Measurements from ENCODE around the gene FEZ2.

The FEZ2 gene

GRCh38 chr2:36560726-36561125 is 37.2 kb downstream of the FEZ2 start:
- DNase-seq: no peak

GRCh38 chr2:36559221-36559942 is 38.6 kb downstream of the FEZ2 start:
- DNase-seq: no peak

GRCh38 chr2:36556842-36557241 is 41.1 kb downstream of the FEZ2 start:
- DNase-seq: peak; percentile 93

- no peak for DNase-seq
These were observed 42.2 kb downstream of the FEZ2 start for GRCh38 chr2:36555789-36556188.

- no peak for DNase-seq
These were observed 43.4 kb downstream of the FEZ2 start for GRCh38 chr2:36554531-36554930.

GRCh38 chr2:36553683-36554082 is 44.3 kb downstream of the FEZ2 start:
- no peak for DNase-seq

GRCh38 chr2:36550006-36550405 is 48.0 kb downstream of the FEZ2 start:
- DNase-seq: no peak

GRCh38 chr2:36549165-36549574 is 48.8 kb downstream of the FEZ2 start:
- no peak for DNase-seq

- DNase-seq: no peak
These were observed 50.1 kb downstream of the FEZ2 start for GRCh38 chr2:36547906-36548305.

GRCh38 chr2:36545871-36546416 is 52.0 kb downstream of the FEZ2 start:
- DNase-seq: peak; percentile 47

GRCh38 chr2:36544638-36545338 is 53.2 kb downstream of the FEZ2 start:
- no peak for DNase-seq

GRCh38 chr2:36541891-36542595 is 55.9 kb downstream of the FEZ2 start:
- DNase-seq: no peak

GRCh38 chr2:36540986-36541754 is 56.8 kb downstream of the FEZ2 start:
- DNase-seq: no peak

- DNase-seq: peak; percentile 60
These were observed 58.3 kb downstream of the FEZ2 start for GRCh38 chr2:36539631-36540030.

GRCh38 chr2:36538335-36538734 is 59.6 kb downstream of the FEZ2 start:
- no peak for DNase-seq

GRCh38 chr2:36536776-36537175 is 61.2 kb downstream of the FEZ2 start:
- DNase-seq: no peak

GRCh38 chr2:36535099-36535498 is 62.9 kb downstream of the FEZ2 start:
- DNase-seq: no peak

- DNase-seq: no peak
These were observed 63.6 kb downstream of the FEZ2 start for GRCh38 chr2:36534275-36534799.

- DNase-seq: peak; percentile 79
These were observed 67.0 kb downstream of the FEZ2 start for GRCh38 chr2:36530983-36531354.

GRCh38 chr2:36530178-36530982 is 67.6 kb downstream of the FEZ2 start:
- peak; percentile 84 for DNase-seq

- no peak for DNase-seq
These were observed 69.1 kb downstream of the FEZ2 start for GRCh38 chr2:36528766-36529392.
